GM12878 (cell line): ENCODE data around the gene VTN. TPM values are rescaled to one million over a fixed set of nuclear protein-coding genes. Genes with fewer than 3 reads are reported as not detected.

Experiments
- ATAC-seq: fragments of 200-7000 bp; cut with Tn5 transposase; 3 replicates; pipeline ENCODE4 v1.9.1; 2020; ENCODE audit warnings: mild to moderate bottlenecking, moderate library complexity
- BruUV-seq: library from RNA; stranded (reverse); fragments of 400-500 nt; replicated peaks from 2 replicates; lab custom pipeline; 2021; lab: Mats Ljungman, UMichigan
- CTCF ChIA-PET: fragments of 300-600 bp; sonication (Branson Sonifier 250); formaldehyde crosslinking; extraction: SDS; loops from one replicate; lab custom pipeline; 2021; ENCODE audit warnings: inconsistent platforms; lab: Yijun Ruan, JAX
- POLR2A ChIA-PET: fragments of 350-600 bp; formaldehyde crosslinking; extraction: SDS; loops from one replicate; lab custom pipeline; 2021; ENCODE audit warnings: inconsistent platforms; lab: Charles Lee
- RAD21 ChIA-PET: fragments of 300-600 bp; sonication (Branson Sonifier 250); formaldehyde crosslinking; loops from one replicate; lab custom pipeline; 2023; ENCODE audit warnings: antibody characterized with exemption; ENCODE audit not compliant: unreplicated experiment; lab: Charles Lee
- SMC1A ChIA-PET: fragments of 300-600 bp; sonication (Branson Sonifier 250); formaldehyde crosslinking; loops from one replicate; lab custom pipeline; 2023; ENCODE audit not compliant: unreplicated experiment, uncharacterized antibody; lab: Charles Lee
- DNase-seq: peaks from one replicate; pipeline ENCODE4 v3.0.0-alpha.2; 2011; ENCODE audit warnings: low read depth, low spot score
- FAIRE-seq: peaks from 3 replicates; lab custom pipeline; 2011; peaks lifted over from hg19 to GRCh38; lab: Jason Lieb, UNC
- H2AFZ ChIP-seq: 2 replicates; pipeline ENCODE4 v1.6.0; 2011; ENCODE audit warnings: low read depth, low read length, control low read depth; ENCODE audit not compliant: control insufficient read depth
- H3K27ac ChIP-seq: 2 replicates; pipeline ENCODE4 v1.5.1; 2011; ENCODE audit warnings: control low read depth; ENCODE audit not compliant: control insufficient read depth, insufficient read depth
- H3K27me3 ChIP-seq, 2 experiments: replicated peaks in 1 of 2; 2 replicates each; pipeline versions ENCODE4 v1.6.0 to v1.6.1; 2011; ENCODE audit warnings: low read length in 1 of 2; ENCODE audit not compliant: control insufficient read depth in 2 of 2, insufficient read depth in 2 of 2
- H3K36me3 ChIP-seq, 2 experiments: 2 replicates each; pipeline ENCODE4 v1.5.1; 2011; ENCODE audit warnings: low read length in 1 of 2; ENCODE audit not compliant: control insufficient read depth in 2 of 2, insufficient read depth in 2 of 2
- H3K4me1 ChIP-seq: 2 replicates; pipeline ENCODE4 v1.6.1; 2011; ENCODE audit warnings: mild to moderate bottlenecking, low read length, moderate library complexity, mixed read lengths; ENCODE audit not compliant: control insufficient read depth, insufficient read depth
- H3K4me2 ChIP-seq: 2 replicates; pipeline ENCODE4 v1.6.0; 2011; ENCODE audit warnings: control low read depth; ENCODE audit not compliant: control insufficient read depth, insufficient read depth
- H3K4me3 ChIP-seq: fragments of 200-600 bp; sonication (generic); 2 replicates; pipeline ENCODE4 v1.5.1; 2016
- H3K79me2 ChIP-seq: 2 replicates; pipeline ENCODE4 v1.6.0; 2011; ENCODE audit warnings: low read length; ENCODE audit not compliant: control insufficient read depth, insufficient read depth
- H3K9ac ChIP-seq: 2 replicates; pipeline ENCODE4 v1.8.0; 2011; ENCODE audit warnings: low read length, control low read depth, mixed read lengths; ENCODE audit not compliant: control insufficient read depth, insufficient read depth
- H3K9me3 ChIP-seq: replicated peaks from 3 replicates; pipeline ENCODE4 v1.5.1; 2011; ENCODE audit warnings: mild to moderate bottlenecking, low read length; ENCODE audit not compliant: control insufficient read depth, insufficient read depth
- H4K20me1 ChIP-seq: 2 replicates; pipeline ENCODE4 v1.6.0; 2011; ENCODE audit not compliant: control insufficient read depth, insufficient read depth
- BACH1 ChIP-seq: fragments of 450-650 bp; IDR thresholded peaks from 2 replicates; pipeline ENCODE4 v1.6.1; 2017; ENCODE audit warnings: mild to moderate bottlenecking, borderline replicate concordance
- CREM ChIP-seq: IDR thresholded peaks from 2 replicates; pipeline ENCODE4 v1.6.1; 2014; ENCODE audit warnings: antibody characterized with exemption, low read depth
- ETV6 ChIP-seq, 2 experiments: fragments of 450-650 bp in 1 of 2; IDR thresholded peaks in 1 of 2; conservative IDR thresholded peaks in 1 of 2; 2 replicates each; pipeline ENCODE4 v1.6.1; 2014; ENCODE audit warnings: antibody characterized with exemption in 1 of 2, borderline replicate concordance in 1 of 2, low read depth in 1 of 2, mild to moderate bottlenecking in 1 of 2, moderate library complexity in 1 of 2
- FOXK2 ChIP-seq: fragments of 450-650 bp; IDR thresholded peaks from 2 replicates; pipeline ENCODE4 v1.6.1; 2017; ENCODE audit warnings: mild to moderate bottlenecking, moderate library complexity
- NR2F1 ChIP-seq: fragments of 450-650 bp; conservative IDR thresholded peaks from 2 replicates; pipeline ENCODE4 v1.6.1; 2017; ENCODE audit warnings: mild to moderate bottlenecking
- PAX8 ChIP-seq: fragments of 450-650 bp; IDR thresholded peaks from 2 replicates; pipeline ENCODE4 v1.6.1; 2017; ENCODE audit warnings: mild to moderate bottlenecking, moderate library complexity
- RCOR1 ChIP-seq: conservative IDR thresholded peaks from 2 replicates; pipeline ENCODE4 v1.6.1; 2012; ENCODE audit warnings: low read depth, low read length, improper control_type of control experiment
- SMARCA5 ChIP-seq: fragments of 450-650 bp; IDR thresholded peaks from 2 replicates; pipeline ENCODE4 v1.6.1; 2017; ENCODE audit warnings: mild to moderate bottlenecking
- SPI1 ChIP-seq: IDR thresholded peaks from 2 replicates; pipeline ENCODE4 v1.6.1; 2011; ENCODE audit warnings: low read depth, mild to moderate bottlenecking, low read length, moderate library complexity, borderline replicate concordance; ENCODE audit not compliant: insufficient read depth
- TCF3 ChIP-seq: IDR thresholded peaks from 2 replicates; pipeline ENCODE4 v1.6.1; 2012; ENCODE audit warnings: low read depth, mild to moderate bottlenecking, low read length, borderline replicate concordance; ENCODE audit not compliant: insufficient read depth
- WGBS: methylation state at CpG from one replicate; pipeline ENCODE4 v1.1.6; 2016; ENCODE audit warnings: low lambda C conversion rate; ENCODE audit not compliant: insufficient replicate concordance, insufficient coverage; ENCODE audit errors: missing lambda C conversion rate; 5-methylcytosine and 5-hydroxymethylcytosine counted together
- in situ Hi-C: fragments of 300-500 bp; cut with MboI; formaldehyde crosslinking; loops from 9 replicates; pipeline ENCODE4 v1.14.3; 2018; ENCODE audit warnings: mixed read lengths
- intact Hi-C: fragments of 100-400 bp; cut with micrococcal nuclease; formaldehyde crosslinking; loops from one replicate; pipeline ENCODE4 v1.14.2; 2022; ENCODE audit not compliant: unreplicated experiment
- polyA plus RNA-seq, 11 experiments: library from polyadenylated mRNA; depleted of rRNA in 4 of 11; unstranded in 6 of 11; stranded (reverse) in 5 of 11; fragments of >200 nt; fragmentation: Nextera tagmentation in 4 of 11; fragmentation: Illumina TruSeq in 1 of 11; extraction: Ambion mirVana in 4 of 11; extraction: Trizol in 1 of 11; gene quantifications; 1 replicate in 1 of 11; 2 replicates in 10 of 11; pipeline versions ENCODE4 v1.2.1 to v1.2.3, GENCODE V29; 2011 to 2016; ENCODE audit warnings: inconsistent platforms in 2 of 11, missing spikeins in 2 of 11, low read depth in 1 of 11
- total RNA-seq, 4 experiments: library from RNA; depleted of rRNA in 3 of 4; stranded (reverse); fragments of >200 nt in 3 of 4; fragmentation: Illumina TruSeq in 1 of 4; extraction: Trizol in 1 of 4; gene quantifications; 2 replicates each; pipeline versions ENCODE4 v1.2.1 to v1.2.3, GENCODE V29; 2013 to 2021
- TF ChIP-seq, protein P1 (sequence below): fragments of 450-650 bp; IDR thresholded peaks from 2 replicates; pipeline ENCODE4 v1.6.1; 2017; ENCODE audit warnings: borderline replicate concordance
- TF ChIP-seq, protein P2 (sequence below): fragments of 450-650 bp; IDR thresholded peaks from 2 replicates; pipeline ENCODE4 v1.6.1; 2017; ENCODE audit warnings: mild to moderate bottlenecking, low read depth, inconsistent platforms; ENCODE audit not compliant: poor library complexity, severe bottlenecking

Gene VTN
- total and polyA plus RNA-seq, 10 of the 15 experiments (the other 5 are each of a cell fraction or from before 2014, with no cell fraction given): 0.04 to 1.3 (median 0.13) TPM; not detected in 5

DNA sequence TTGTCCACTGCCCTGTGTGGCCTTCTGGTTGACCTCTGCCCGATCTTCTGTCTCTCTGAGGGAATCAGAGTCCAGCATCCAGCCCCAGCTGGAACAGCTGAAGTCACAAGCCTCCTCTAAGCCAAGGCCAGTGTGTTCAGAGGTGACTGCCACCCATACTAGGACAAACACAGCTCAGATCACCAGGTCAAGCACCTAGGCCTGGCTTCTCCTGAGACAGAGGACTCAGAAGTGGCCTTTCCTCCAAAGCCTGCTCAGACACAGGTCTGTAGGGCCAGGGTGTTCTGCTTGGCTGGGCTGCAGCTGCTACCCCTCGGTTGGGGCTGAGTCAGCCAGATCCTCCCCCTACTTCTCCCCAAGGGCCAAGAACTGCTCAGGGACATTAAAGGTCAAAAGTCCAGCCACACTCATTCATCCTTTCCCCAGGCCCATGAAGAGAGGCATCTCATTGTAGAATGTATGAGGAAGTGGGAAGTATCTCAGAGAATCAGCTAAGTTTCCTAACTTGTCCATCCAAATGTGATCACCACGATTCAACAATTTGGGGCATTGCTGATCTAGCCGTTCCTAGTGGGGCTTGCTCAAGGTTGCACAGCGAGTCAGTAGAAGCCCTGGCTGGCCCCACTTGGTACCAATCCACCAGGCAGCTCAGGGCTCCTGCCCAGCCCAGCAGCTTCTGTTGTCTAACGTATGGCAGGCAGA lies 28.3 kb upstream of the VTN start:
- SMC1A ChIA-PET: interaction anchor here (0.8 to 1.2 kb wide), 3 partner anchors 9 to 221 kb away, joined by 3 read pairs; no protein-coding TSS in a partner anchor
- no peak for FAIRE-seq

DNA sequence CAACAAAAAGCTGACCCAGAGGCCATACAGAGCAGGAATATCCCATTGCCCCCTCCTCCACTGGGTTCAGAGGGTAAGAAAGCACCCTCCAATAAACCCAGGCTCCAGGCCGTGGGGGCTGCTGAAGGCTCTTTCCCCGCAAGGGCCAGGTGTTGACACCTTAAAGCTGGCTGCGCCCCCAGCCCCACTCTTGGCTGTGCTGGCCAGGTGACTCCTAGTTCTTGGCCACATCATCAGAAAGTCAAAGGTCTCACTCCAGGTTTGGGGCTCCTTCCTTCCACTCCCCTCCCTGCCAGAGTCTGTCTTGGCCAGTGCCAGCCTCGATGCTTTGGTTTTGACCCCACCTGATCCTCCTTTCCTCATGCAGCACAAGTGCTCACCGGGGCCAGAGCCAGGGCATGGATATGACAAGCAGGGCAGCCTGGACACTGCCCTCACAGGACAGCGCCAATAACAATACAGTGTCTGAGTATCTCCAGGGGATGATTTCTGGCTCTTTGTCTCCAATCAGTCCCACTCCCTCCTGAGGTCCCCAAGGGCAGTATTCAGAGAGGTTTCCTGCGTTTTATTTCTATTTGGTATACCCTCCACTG lies 27.7 kb upstream of the VTN start:
- intact Hi-C loops: no loop called here
- WGBS: 69% methylated on average over 7 of the region's 7 CpGs
- no peak for TF ChIP-seq PAX8
- no peak for TF ChIP-seq SMARCA5
- TF ChIP-seq ETV6 (conservative IDR thresholded peaks at IDR 0.05 in 1 of 2, IDR thresholded peaks at IDR 0.05 in 1 of 2; ENCODE audit: borderline replicate concordance in 1 of 2, low read depth in 1 of 2): no peak
- TF ChIP-seq RCOR1: no peak
- TF ChIP-seq BACH1: no peak
- TF ChIP-seq, protein P1, sequence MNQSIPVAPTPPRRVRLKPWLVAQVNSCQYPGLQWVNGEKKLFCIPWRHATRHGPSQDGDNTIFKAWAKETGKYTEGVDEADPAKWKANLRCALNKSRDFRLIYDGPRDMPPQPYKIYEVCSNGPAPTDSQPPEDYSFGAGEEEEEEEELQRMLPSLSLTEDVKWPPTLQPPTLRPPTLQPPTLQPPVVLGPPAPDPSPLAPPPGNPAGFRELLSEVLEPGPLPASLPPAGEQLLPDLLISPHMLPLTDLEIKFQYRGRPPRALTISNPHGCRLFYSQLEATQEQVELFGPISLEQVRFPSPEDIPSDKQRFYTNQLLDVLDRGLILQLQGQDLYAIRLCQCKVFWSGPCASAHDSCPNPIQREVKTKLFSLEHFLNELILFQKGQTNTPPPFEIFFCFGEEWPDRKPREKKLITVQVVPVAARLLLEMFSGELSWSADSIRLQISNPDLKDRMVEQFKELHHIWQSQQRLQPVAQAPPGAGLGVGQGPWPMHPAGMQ: no peak
- TF ChIP-seq, protein P2, sequence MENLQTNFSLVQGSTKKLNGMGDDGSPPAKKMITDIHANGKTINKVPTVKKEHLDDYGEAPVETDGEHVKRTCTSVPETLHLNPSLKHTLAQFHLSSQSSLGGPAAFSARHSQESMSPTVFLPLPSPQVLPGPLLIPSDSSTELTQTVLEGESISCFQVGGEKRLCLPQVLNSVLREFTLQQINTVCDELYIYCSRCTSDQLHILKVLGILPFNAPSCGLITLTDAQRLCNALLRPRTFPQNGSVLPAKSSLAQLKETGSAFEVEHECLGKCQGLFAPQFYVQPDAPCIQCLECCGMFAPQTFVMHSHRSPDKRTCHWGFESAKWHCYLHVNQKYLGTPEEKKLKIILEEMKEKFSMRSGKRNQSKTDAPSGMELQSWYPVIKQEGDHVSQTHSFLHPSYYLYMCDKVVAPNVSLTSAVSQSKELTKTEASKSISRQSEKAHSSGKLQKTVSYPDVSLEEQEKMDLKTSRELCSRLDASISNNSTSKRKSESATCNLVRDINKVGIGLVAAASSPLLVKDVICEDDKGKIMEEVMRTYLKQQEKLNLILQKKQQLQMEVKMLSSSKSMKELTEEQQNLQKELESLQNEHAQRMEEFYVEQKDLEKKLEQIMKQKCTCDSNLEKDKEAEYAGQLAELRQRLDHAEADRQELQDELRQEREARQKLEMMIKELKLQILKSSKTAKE: no peak
- TF ChIP-seq TCF3: no peak

More for the DNA sequence above, 28.3 kb upstream of the VTN start:
- in situ Hi-C loops: no loop called here
- peak; percentile 85 for ATAC-seq
- no peaks in the 10 kb centered on the region for H4K20me1 ChIP-seq
- peaks cover 1 to 6% of the 10 kb centered on the region in 2 experiments; a peak in 3 of 4 replicates for H3K36me3 ChIP-seq
- ChIA-PET POLR2A (interaction anchor here (1.0 kb wide), 1 partner anchor 63 kb away, joined by 3 read pairs; the partner anchor contains the start of gene TNFAIP1), RAD21 (interaction anchor here (1.1 kb wide), 1 partner anchor 18 kb away, joined by 3 read pairs; no protein-coding TSS in a partner anchor), CTCF (interaction anchor here (6.2 kb wide), 1 partner anchor 18 kb away, joined by 37 read pairs; no protein-coding TSS in a partner anchor)
- no peaks in the 10 kb centered on the region for H3K9me3 ChIP-seq
- no peak overlapping the region for H3K4me3 ChIP-seq
- H3K4me2 ChIP-seq: no peak overlapping the region
- intact Hi-C loops: no loop called here
- H3K27ac ChIP-seq: no peak overlapping the region
- H3K79me2 ChIP-seq: no peaks in the 10 kb centered on the region
- H2AFZ ChIP-seq: no peak overlapping the region
- no peak for TF ChIP-seq CREM
- TF ChIP-seq FOXK2: no peak
- peak; percentile 51 for TF ChIP-seq SPI1
- TF ChIP-seq NR2F1: peak; percentile 62; the same call in 1 of the 2 replicates
- WGBS: 57% methylated on average over 6 of the region's 6 CpGs
- no peak for DNase-seq
- H3K27me3 ChIP-seq: no peaks in the 10 kb centered on the region
- BruUV-seq: no TSS peak
- no peak overlapping the region for H3K9ac ChIP-seq
- H3K4me1 ChIP-seq: no peaks in the 10 kb centered on the region; the same call in 1 of the 2 replicates

More for the DNA sequence above, 27.7 kb upstream of the VTN start:
- no TSS peak for BruUV-seq
- Histone ChIP-seq H3K79me2 (no peaks in the 10 kb centered on the region), H3K4me3 (no peak overlapping the region), H2AFZ (no peak overlapping the region), H4K20me1 (no peaks in the 10 kb centered on the region), H3K9ac (no peak overlapping the region), H3K9me3 (no peaks in the 10 kb centered on the region), H3K4me1 (no peaks in the 10 kb centered on the region; the same call in 1 of the 2 replicates), H3K4me2 (no peak overlapping the region), H3K36me3 (peaks cover 1 to 6% of the 10 kb centered on the region in 2 experiments; a peak in 3 of 4 replicates), H3K27ac (no peak overlapping the region), H3K27me3 (no peaks in the 10 kb centered on the region)
- ChIA-PET RAD21 (interaction anchor here (1.1 kb wide), 1 partner anchor 19 kb away, joined by 3 read pairs; no protein-coding TSS in a partner anchor), CTCF (interaction anchor here (6.2 kb wide), 1 partner anchor 18 kb away, joined by 37 read pairs; no protein-coding TSS in a partner anchor), SMC1A (interaction anchor here (1.1 to 1.2 kb wide), 2 partner anchors 8 to 19 kb away, joined by 3 read pairs; no protein-coding TSS in a partner anchor), POLR2A (interaction anchor here (1.0 kb wide), 1 partner anchor 62 kb away, joined by 3 read pairs; the partner anchor contains the start of gene TNFAIP1)
- in situ Hi-C loops: no loop called here
- FAIRE-seq (no peak), DNase-seq (no peak), ATAC-seq (no peak)
